IPS-18c (cell line): Measurements from ENCODE around the gene TMC1.
"Not testable (repeated sequence)": the region's sequence is repeated elsewhere in the genome, so short reads cannot be mapped to it uniquely, and the experiment has no call there.

Source experiments
- H3K4me3 ChIP-seq: 2 replicates; pipeline ENCODE4 v1.7.0; 2013; ENCODE audit warnings: low read depth, mild to moderate bottlenecking, low read length, moderate library complexity; ENCODE audit not compliant: insufficient read depth
- H3K9me3 ChIP-seq: one replicate; pipeline ENCODE4 v1.6.1; 2013; ENCODE audit warnings: mild to moderate bottlenecking, low read length, moderate library complexity; ENCODE audit not compliant: control insufficient read depth, insufficient read depth

The TMC1 gene

DNA sequence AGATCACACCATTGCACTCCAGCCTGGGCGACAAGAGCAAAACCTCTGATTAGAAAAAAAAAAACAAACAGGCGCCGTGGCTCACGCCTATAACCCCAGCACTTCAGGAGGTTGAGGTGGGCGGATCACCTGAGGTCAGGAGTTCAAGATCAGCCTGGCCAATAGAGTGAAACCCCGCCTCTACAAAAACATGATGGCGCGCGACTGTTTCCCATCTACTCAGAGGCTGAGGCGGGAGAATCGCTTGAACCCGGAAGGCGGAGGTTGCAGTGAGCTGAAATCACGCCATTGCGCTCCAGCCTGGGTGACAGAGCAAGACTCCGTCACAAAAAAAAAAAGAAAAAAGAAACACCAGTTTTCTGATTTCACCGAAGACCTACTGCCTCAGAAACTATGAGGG is at the start of gene TMC1:
Gene TMC1 (plus strand): TSS at position 193 of the 400 bp plus-strand sequence. CDS start 127,041 bp downstream, outside the sequence.
- not testable (repeated sequence) for H3K4me3 ChIP-seq, H3K9me3 ChIP-seq

DNA sequence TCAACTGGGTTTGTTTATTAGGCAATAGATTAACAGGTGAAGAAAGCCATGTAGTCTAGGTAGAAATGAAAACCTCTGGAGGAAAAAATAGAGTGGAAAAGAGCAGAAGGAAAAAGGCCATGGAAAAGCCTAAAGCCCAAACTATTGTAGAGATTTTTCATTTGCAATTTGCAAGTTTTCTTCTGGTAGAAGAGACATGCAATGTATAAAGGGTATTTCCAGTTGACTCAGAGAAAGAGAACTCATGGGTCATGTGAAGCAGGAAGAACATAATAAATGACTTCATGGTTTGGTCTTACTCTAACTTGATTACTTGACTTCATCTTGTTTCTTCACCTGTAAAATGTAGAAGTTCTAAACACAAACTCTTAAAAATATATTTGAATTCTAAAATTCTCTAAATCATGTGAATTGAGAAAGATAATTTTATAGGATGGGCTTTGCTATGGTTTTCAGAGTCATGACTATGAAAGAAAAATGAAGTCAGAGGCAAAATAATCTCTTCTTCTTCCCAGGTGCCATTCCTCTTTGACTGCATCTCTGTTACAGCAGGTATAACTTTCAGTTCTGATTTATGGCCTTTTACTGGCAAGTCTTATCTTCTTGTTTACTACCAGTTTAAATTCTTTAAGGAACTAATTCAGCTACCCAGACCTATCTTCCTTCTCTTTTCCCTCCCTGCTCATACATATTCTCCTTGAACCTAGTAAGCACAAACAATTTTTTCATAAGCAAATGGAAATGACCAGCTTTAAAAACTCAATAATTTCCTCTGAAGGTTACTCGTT is 47.7 kb upstream of the TMC1 start:
- Histone ChIP-seq H3K4me3 (no peak overlapping the region), H3K9me3 (no peaks in the 10 kb centered on the region)

- H3K4me3 ChIP-seq = no peak overlapping the region
- no peaks in the 10 kb centered on the region for H3K9me3 ChIP-seq
These were observed 46.7 kb upstream of the TMC1 start for GRCh38 chr9:72474676-72475075.

- Histone ChIP-seq H3K4me3 (no peak overlapping the region), H3K9me3 (peaks cover 2% of the 10 kb centered on the region)
These were observed 45.3 kb upstream of the TMC1 start for GRCh38 chr9:72476100-72476499.

GRCh38 chr9:72476617-72477437 is 44.6 kb upstream of the TMC1 start:
- Histone ChIP-seq H3K4me3 (no peak overlapping the region), H3K9me3 (peaks cover 2% of the 10 kb centered on the region)

GRCh38 chr9:72477930-72478518 is 43.4 kb upstream of the TMC1 start:
- Histone ChIP-seq H3K9me3 (peaks cover 2% of the 10 kb centered on the region), H3K4me3 (no peak overlapping the region)

DNA sequence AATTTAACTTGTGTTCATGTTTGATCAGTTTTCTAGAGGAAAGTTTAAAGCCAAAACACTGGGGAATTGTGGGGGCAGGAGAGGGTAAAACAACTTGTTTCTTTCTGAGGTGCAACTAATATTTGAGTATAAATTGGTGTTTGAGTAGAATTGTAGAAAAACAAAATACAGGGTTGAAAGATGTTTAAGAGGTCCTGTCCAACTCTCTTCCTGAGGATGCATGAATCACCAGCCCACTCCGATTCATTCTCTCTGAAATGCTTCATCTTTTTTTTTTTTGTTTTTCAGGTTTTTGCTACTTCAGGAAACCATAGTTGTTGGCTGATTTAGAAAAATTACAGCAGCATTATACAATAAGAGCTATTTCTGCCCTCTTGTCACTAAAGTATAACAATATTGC is 42.4 kb upstream of the TMC1 start:
- no peak overlapping the region for H3K4me3 ChIP-seq

DNA sequence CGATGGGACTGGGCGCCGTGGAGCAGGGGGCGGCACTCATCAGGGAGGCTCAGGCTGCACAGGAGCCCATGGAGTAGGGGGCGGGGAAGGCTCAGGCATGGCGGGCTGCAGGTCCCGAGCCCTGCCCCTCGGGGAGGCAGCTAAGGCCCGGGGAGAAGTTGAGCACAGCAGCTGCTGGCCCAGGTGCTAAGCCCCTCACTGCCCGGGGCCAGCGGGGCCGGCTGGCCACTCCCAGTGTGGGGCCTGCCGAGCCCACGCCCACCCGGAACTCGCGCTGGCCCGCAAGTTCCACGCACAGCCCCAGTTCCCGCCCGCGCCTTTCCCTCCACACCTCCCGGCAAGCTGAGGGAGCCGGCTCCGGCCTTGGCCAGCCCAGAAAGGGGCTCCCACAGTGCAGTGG is 41.1 kb upstream of the TMC1 start:
- not testable (repeated sequence) for H3K4me3 ChIP-seq, H3K9me3 ChIP-seq

More for the DNA sequence above, 42.4 kb upstream of the TMC1 start:
- peaks cover 2% of the 10 kb centered on the region for H3K9me3 ChIP-seq

DNA sequence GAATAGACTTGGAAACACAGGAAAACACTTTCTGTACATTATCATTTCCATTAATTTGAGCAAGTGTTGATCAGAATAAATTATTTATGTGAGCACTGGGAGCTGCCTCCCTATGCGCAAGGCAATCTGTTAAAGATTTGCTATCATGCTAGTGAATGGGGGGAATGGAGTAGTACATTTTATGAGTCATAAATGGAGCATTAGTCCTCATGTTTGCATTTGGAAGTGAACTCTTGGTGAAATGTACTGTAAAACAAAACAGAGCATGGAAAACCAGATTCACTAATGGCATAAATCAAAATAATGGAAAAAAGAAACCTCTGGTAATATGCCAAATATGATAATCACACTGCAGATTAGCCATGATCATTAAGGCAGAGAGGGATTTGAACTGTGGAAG is 40.5 kb upstream of the TMC1 start:
- H3K9me3 ChIP-seq = peaks cover 2% of the 10 kb centered on the region
- H3K4me3 ChIP-seq = no peak overlapping the region

DNA sequence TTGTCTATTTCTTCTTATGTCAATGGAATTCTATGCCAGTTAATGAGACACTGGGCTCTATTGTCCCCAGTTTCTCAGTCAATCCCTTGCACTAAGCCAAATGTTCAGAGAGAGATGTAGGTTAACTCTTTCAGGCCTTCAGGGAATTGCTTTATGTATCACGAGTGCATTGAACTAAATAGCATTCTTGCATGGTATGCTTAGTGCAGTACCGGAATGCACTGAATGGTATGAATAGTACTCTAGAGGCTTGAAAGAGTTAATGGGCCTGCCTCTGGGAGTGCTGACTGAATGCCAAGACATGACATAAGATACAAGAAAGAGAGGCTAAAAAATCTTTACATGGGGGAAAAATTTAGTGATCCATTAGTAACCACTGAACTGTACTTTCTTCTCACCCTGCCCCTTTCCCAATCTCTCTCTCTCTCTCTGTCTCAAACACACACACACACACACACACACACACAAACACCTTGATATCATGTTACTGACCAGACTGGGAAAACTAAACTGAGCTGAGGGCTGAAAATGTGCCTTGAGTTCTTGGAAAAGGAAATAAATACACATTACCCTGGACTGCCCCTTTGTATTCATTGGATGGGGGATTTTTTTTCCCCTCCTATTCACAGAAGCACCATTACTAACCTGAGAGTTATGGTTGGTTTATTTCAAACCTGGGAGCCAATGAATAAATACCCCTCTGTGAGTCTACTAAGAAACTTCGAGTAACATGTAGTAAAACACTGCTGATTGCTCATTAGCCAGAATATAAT is 35.4 kb upstream of the TMC1 start:
- H3K4me3 ChIP-seq = no peak overlapping the region
- H3K9me3 ChIP-seq = no peaks in the 10 kb centered on the region

DNA sequence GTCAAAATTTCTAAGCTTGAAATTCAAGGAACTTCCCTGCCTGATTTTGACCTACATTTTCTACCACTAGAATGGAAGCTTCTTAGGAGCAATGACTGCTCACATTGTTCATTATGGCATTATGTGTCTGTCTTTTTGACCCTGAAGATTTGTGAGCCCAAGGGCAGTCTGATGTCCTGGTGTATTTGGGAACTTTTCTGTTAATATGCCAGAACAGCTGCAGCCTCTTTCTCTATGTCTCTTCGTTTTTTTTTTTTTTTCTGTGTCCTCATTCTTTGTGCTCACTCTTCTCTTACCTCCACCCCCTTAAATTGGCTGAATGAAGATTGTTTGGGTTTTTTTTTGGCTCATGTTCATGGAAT is 34.8 kb upstream of the TMC1 start:
- H3K4me3 ChIP-seq = no peak overlapping the region
- H3K9me3 ChIP-seq = no peaks in the 10 kb centered on the region

DNA sequence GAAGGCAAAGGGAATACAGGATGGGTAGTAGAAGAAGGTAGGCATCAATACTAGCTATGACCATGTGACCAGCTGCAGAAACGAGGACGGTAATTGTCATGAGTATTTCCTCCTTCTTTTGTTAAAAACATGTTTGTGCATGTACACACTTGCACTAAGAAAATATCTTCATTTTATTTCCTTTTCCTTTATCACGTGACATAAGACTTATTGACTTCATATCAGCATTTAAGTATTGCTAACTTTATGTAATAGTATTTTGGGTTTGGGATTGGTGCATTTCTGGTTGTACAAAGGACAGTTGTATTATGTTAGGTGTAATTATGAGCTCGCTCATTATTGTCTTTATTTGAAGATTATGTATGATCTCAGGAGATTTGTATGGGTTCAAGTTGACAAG is 33.7 kb upstream of the TMC1 start:
- H3K4me3 ChIP-seq, H3K9me3 ChIP-seq: not testable (repeated sequence)

GRCh38 chr9:72489986-72490385 is 31.4 kb upstream of the TMC1 start:
- no peaks in the 10 kb centered on the region for H3K9me3 ChIP-seq
- no peak overlapping the region for H3K4me3 ChIP-seq

DNA sequence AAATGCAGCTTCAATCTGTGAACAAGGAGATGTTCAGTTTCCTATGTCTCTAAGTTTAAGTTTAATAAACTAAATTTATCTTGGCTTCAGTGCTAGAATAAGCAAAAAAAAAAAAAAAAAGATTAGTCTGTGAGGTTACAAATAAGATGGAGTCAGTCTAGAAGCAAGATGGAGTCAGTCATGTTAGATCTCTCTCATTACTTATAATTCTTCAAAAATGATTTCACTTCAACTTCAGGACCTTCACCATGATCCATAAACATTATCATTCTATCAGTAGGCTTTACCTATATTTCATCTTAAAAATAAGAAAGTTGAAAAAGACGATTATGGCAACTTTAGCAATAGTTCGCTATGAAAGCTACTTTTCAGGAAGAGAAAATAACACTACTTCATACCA is 30.2 kb upstream of the TMC1 start:
- Histone ChIP-seq H3K4me3 (no peak overlapping the region), H3K9me3 (no peaks in the 10 kb centered on the region)

GRCh38 chr9:72494051-72494450 is 27.4 kb upstream of the TMC1 start:
- no peak overlapping the region for H3K4me3 ChIP-seq
- no peaks in the 10 kb centered on the region for H3K9me3 ChIP-seq

DNA sequence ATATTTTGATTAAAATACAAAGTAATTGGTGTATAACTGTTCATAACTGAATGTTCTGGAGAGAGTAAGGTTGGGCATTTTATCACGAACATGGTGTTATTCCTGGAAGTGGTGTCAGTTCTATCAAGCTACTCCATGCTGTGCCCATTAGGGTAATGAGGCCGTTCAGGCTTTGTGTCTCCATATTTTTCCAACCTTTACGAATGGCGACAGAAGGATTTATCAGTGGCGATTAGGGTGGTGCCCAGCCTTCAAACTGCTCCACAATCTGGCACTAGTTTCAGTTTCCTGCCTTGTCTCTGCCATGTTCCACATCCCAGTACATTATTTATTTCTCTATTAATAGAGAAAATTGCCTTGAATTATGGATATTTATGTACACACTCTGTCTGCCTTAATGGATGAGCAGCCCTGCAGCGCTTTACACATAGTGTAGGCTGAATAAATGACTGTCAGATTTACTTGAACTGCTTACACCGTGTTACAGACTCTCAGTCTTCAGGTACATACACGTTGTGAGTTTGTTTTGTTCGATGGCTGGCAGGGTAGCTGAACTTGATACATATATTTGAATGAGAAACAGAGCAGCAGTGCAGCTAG is 23.9 kb upstream of the TMC1 start:
- Histone ChIP-seq H3K4me3 (no peak overlapping the region), H3K9me3 (no peaks in the 10 kb centered on the region)

GRCh38 chr9:72506615-72507014 is 14.8 kb upstream of the TMC1 start:
- Histone ChIP-seq H3K9me3 (no peaks in the 10 kb centered on the region), H3K4me3 (no peak overlapping the region)
